Measurements from ENCODE around the gene LAMA5. TPM values are rescaled to one million over a fixed set of nuclear protein-coding genes. Genes with fewer than 3 reads are reported as not detected.

LAMA5 gene
- polyA plus RNA-seq, 3 donors, result 158 to 190 (median 164) TPM

- DNase-seq, result no peak
Measured at GRCh38 chr20:62406635-62407176, 39.6 kb upstream of the LAMA5 start.

- no peak for DNase-seq
Measured at GRCh38 chr20:62405981-62406513, 38.9 kb upstream of the LAMA5 start.

GRCh38 chr20:62405108-62405980 lies 38.2 kb upstream of the LAMA5 start:
- DNase-seq, result no peak

- DNase-seq, result no peak
Measured at GRCh38 chr20:62404761-62405107, 37.6 kb upstream of the LAMA5 start.

GRCh38 chr20:62404112-62404665 lies 37.1 kb upstream of the LAMA5 start:
- DNase-seq, result no peak

GRCh38 chr20:62403331-62403730 lies 36.2 kb upstream of the LAMA5 start:
- no peak for DNase-seq

GRCh38 chr20:62402456-62403150 lies 35.5 kb upstream of the LAMA5 start:
- no peak for DNase-seq

GRCh38 chr20:62401331-62401779 lies 34.2 kb upstream of the LAMA5 start:
- no peak for DNase-seq

GRCh38 chr20:62400541-62400940 lies 33.4 kb upstream of the LAMA5 start:
- no peak for DNase-seq

- no peak for DNase-seq
Measured at GRCh38 chr20:62400021-62400420, 32.9 kb upstream of the LAMA5 start.

- no peak for DNase-seq
Measured at GRCh38 chr20:62398120-62398821, 31.2 kb upstream of the LAMA5 start.

GRCh38 chr20:62396367-62397239 lies 29.5 kb upstream of the LAMA5 start:
- DNase-seq, result no peak

- DNase-seq, result no peak
Measured at GRCh38 chr20:62395311-62396242, 28.5 kb upstream of the LAMA5 start.

GRCh38 chr20:62394248-62395245 lies 27.4 kb upstream of the LAMA5 start:
- no peak for DNase-seq

GRCh38 chr20:62393830-62394229 lies 26.7 kb upstream of the LAMA5 start:
- DNase-seq, result no peak

GRCh38 chr20:62393335-62393665 lies 26.2 kb upstream of the LAMA5 start:
- no peak for DNase-seq

- DNase-seq, result no peak
Measured at GRCh38 chr20:62392621-62393334, 25.7 kb upstream of the LAMA5 start.

- no peak for DNase-seq
Measured at GRCh38 chr20:62392077-62392418, 24.9 kb upstream of the LAMA5 start.

Measured in renal pelvis (tissue), 4 donors.